OCI-LY3 (cell line): ENCODE measurements around the gene SH3BP5L.

Experiments used
- CTCF ChIP-seq: fragments of 200-600, 300-600 bp; sonication (generic); IDR thresholded peaks from 2 replicates; pipeline ENCODE4 v1.5.1; 2014; ENCODE audit warnings: antibody characterized with exemption, low read length, low read depth
- EZH2phosphoT487 ChIP-seq: fragments of 200-600 bp; shearing (Covaris generic); IDR thresholded peaks from 2 replicates; pipeline ENCODE4 v1.6.1; 2018; ENCODE audit warnings: antibody characterized with exemption, mixed run types, low read depth

DNA sequence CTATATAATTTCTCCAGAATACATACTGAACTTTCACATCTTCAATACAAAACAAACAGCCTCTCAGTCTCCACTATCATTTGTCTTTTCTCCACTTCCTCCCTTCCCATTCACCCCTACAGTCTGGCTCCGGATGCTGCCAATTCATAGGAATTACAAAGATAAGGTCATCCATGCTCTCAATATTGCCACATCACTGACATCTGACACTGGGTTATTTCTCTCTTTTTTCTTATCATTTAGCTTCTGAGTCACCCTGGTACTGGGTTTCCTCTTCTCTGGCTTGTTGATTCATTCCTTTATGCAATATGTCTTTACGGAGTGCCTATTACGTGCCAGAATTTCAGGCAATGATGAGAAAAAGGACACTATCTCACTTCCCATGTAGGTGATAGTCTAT is 3.1 kb upstream of the SH3BP5L start:
- TF ChIP-seq CTCF = no peak
- no peak for TF ChIP-seq EZH2phosphoT487
